SH-SY5Y (cell line): ENCODE data around the gene TAOK3.

Experiments
- GATA2 ChIP-seq: IDR thresholded peaks from 2 replicates; pipeline ENCODE4 v1.6.1; 2011; ENCODE audit warnings: mild to moderate bottlenecking, low read depth, low read length
- GATA3 ChIP-seq: IDR thresholded peaks from 2 replicates; pipeline ENCODE4 v1.6.1; 2011; ENCODE audit warnings: low read depth, mild to moderate bottlenecking, low read length, moderate library complexity

The TAOK3 gene

DNA sequence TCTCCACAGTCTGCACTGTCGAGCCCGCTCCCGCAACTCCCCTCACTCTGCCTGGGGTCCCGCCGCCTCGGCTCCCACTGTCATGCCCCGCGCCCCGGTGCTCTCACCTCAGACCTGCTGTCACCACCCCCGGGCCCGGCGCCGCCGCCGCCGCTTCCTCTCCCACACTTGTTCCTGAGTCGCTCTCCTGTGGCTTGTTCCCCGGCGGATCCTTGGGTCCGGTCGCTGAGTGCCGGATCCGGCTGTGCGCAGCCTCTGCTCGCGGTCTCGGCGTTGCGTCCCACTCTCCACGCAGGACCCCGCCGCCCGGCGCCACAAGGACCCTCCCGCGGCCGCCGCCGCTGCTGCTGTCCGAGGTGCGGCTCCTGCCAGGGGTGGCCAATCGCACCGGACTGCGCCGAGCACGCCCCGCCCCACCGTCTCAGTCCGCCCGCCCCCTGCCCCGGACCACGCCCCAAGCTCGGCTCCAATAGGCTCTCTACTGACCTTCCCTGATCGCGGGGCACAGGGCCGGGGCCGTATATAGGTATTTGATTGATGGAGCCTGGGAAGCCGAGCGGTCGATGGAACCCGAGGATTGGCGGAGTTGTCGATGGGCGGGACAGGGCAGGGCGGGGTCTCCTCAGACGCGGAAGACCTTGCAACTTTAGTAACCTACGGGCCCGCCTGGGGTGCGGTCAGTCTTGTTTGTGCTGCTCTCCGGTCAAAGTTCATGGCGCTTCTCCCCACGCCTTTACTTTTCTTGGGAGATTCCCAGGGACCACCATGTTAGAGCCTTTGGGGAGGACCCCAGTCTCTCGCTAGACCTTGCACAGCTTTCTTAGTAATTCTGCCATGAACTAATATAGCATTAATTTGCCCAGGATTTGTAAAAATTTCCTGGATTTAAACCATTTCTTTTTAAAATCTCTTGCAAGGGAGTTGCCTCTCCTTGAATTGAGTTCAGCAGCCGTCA lies at the start of gene TAOK3:
TAOK3 (minus strand) TSS at position 367 of the 955 bp plus-strand sequence. CDS start 117,340 bp downstream, outside the sequence.
- TF ChIP-seq GATA2: no peak

DNA sequence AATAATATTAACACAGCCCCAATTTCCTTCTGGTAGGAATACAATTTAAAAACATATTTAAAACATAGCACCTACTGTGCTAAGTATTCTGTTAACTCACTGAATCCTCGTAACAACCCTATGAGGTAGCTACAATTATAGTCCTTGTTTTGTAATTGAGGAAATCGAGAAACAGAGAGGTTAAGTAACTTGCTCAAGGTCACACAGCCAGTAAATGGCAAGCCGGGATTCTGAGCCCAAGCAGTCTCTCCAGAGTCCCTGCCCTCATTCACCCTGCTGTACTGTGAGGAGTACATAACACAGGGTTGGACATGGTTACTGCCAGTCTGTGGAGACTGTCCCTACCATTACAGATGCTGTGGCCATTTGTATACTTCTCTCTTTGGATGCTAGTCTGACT lies 48.0 kb upstream of the TAOK3 start:
- TF ChIP-seq GATA3 (no peak), GATA2 (no peak)

DNA sequence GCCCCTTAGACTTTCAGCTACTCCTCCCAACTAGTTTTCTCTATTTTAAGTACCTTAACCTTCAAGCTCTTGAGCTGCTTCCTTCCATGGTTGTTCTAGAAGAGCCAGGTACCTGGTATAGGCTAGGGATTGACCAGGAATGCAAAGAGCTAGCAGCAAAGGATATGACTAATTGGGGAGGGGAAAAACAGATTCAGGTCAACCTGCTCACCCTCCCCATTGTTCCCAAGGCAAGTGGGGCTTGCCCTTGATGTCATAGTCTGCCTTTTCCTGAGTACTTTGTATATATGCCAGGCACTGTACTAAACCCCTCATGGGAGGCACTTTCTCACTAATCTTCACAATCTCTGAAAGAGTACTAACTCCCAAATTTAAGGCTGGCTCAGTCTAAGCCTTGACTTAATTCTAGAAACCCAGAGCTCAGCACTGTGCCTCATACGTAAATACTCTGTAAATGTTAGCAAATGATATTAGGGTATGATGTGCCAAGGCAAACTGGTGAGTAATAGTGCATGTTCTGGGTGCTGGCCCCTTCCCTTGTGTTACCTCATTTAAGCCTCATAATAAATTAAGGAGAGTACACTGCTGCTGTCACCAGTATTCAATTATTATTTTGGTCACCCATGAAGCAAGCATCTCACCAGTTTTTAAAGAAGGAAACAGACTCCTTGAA lies 45.8 kb upstream of the TAOK3 start:
- TF ChIP-seq GATA3: no peak
- no peak for TF ChIP-seq GATA2

DNA sequence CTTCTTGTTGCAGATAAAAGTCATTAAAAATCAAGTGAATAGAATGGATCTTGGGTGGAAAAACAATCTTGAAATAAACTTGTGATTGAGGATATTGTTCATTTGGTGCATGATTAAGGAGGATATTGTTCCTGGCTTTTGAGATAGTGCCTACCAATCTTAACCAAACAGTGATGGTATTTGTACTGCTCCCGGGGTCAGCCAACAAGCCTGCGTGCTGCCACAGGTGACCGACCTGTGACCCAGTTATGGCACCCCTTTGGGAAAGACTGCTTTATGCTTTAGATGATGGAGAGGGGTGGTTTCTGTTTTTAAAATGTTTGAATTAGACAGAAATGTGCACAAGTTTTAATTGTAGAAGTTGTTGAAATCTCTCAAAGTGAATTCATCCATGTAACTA lies 45.2 kb upstream of the TAOK3 start:
- TF ChIP-seq GATA2 (no peak), GATA3 (no peak)

DNA sequence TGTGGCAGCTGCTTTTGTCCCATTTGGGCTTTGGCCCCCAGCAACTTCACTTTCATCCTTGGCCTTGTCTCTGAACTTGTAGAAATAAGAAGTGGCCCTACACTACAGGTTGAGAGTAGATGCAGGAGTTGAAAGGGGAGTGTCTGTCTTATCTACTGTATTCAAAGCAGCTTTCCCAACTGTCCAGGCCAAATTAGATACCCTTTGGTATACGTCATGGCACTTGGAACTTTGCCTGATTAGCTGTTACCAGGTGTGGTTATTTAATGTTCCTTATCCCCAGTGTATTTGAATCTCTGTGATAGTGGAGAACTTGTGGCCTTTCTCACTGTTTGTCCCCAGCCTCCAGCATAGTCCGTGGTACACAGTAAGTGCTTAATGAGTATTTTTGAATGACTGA lies 37.1 kb upstream of the TAOK3 start:
- TF ChIP-seq GATA2 (no peak), GATA3 (no peak)

DNA sequence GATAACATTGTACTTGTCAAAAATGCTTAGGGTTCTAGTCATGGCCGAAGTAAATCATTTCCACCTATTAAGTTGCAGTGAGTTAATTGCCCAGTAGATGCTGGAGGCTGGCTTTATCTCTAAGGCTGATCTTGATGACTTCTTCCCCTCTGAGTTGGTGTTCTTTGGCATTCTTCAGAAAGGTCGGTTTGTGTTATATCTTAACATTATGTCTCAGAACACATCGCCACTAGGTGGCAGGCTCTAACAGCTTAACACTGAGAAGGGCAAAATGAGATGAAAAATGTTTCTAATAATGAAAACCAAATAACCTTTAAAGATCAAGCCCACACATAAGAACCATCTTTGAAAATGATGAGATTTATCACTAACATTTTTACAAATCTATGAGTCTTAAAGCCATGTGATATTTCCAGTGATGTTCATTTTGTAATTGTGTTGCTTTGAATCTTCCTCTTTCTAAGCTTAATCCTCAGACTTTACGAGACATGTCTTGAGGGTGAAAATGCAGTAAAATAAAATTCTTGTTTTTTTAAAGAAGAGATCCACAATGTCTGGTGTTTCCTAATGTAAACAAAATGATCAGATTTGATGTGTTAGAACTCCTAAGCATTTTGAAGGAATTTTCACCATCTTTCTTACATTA lies 32.3 kb upstream of the TAOK3 start:
- TF ChIP-seq GATA3: no peak

DNA sequence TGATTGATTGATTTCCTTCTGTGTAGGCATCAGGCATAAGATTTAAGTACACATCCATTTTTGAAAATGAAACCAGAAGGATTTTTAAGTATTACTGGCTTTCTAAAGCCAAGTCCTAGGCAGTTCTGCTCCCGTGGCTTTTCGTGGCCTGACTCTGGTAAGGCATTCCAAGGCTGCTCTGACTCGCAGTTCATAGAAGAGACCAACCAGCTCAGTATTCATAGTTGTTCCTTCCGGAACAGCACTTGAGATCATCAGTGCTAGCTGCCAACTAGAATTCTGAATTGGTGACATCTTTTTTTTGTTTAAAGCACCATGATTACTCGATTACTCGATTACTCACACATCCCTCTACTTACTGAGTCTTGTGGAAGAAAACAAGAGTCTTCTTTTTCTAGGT lies 29.5 kb upstream of the TAOK3 start:
- TF ChIP-seq GATA3 (no peak), GATA2 (no peak)

DNA sequence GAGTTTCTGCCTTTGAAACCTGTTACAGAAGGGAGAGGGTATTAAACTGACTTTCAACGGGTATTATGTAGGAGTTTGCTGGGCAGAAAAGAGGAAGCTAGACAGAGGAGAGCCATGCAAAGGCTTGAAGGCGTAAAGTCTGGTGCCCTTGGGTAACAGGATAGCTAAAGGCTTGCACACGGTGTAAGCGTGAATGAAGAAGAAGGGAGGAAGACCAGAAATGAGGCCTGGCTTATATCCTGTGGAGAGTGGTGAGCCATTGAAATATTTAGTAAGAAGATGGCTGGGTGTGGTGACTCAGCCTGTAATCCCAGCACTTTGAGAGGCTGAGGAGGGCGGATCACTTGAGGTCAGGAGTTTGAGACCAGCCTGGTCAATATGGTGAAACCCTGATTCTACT lies 26.2 kb upstream of the TAOK3 start:
- TF ChIP-seq GATA2 (no peak), GATA3 (no peak)

DNA sequence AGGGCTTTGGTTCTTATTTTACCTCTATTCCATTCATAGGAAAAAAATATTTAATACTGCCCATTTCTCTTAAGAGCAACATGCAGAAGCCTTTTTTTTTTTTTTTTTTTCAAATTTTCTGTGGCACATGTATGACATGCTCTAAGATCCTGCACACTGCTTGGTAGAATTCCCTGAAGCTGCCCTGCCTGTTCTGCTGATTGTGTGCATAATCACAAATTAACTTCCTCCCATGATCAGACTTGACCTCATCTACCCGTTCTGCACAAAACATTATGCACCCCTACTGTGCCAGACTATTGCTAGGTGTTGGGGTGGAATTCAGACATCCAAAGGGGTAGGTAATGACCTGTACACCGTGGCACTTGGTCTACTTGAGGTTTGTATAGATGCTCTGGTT lies 25.8 kb upstream of the TAOK3 start:
- TF ChIP-seq GATA3 (no peak), GATA2 (no peak)

DNA sequence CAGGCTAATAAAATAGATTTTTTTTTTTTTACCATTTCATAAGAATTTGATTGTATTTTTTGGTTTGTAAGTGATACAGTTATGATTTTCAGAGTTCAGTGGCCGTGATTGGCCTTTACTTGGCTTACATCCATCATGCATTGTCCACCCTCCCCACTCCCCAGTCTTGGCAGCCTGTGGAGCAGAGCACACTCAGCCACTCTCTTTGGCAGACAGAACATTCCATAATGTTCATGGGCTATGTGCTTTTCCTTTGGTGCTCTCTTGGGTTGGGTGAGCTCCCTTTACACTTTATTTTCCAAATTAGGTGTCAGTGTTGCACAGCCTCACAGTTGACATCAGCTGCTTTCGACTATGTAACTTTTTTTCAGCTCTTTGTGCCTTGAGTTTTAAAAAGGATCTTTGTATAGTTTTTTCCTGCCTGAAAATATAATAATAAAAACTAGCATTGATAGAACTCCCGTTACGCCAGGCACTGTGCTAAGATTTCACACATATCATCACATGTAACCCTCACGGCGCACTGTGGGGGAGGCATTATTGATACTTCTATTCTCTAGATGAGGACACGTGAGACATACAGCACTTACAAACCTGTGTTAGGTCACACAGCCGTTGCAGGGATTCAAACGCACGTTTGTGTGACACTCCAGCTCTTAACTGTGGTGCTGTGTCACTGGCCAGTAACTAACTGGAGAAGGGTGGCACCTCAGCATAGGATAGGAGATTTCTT lies 25.2 kb upstream of the TAOK3 start:
- TF ChIP-seq GATA3: no peak
- TF ChIP-seq GATA2: no peak

DNA sequence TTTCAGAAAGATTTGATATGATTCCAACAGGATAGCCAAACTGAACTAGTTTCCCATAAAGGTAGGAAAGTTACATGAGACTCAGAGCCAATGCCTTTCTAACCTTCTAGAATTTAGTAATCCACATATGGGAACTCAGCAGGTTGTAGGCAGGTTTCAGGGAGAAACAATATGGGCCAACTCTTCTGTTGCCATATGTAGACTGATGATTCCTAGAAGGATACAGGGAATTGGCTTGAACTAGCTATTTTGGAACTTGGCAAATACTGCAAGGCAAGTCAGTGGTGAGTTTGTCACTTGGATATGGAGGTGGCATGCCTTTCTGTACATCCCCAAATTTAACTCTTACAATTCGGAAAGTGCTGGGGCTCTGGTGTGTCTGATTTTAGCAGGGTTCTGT lies 19.1 kb upstream of the TAOK3 start:
- TF ChIP-seq GATA2 (no peak), GATA3 (no peak)

DNA sequence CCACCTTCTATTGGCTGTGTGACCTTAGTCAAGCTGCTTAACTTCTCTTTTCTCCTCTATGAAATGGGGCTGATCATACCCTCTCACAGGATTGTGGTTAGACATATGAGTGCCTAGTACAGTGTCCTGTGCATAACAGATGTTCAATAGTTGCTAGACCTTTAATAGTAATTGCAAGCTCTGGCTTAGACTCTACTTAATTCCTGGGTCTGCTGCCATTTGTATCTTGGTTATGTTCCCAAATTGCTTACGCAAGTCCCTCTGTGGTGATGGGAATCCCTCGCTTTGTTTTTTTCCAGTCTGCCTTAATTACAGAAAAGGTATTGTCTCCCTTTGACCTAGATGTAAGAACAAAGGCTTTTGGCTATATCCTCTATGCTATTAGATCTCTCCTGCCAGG lies 18.7 kb upstream of the TAOK3 start:
- no peak for TF ChIP-seq GATA3
- TF ChIP-seq GATA2: no peak

DNA sequence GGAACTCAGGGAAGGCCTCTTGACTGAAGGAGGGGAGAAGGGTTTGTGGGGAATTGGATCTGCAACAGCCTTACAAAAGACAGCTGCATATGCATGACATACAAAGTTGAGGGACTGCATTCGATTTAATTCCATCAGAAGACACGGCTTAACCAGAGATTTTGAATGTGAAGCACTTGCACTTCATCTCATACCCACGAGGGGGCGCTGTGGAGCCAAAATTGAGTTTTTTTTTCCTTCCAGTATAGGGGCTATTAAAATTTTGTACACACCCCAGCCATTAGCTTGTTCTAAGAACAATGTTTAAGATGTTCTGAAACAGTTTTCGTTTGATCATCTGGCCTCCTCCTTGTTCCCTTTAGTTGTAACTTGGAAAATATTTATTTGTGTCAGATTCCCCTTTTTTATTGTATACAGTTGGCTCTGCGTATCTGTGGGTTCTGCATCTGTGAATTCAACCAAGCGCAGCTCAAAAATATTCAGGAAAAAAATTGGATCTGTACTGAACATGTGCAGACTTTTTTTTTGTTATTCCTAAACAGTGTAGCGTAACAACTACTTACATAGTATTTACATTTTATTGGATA lies 5.3 kb upstream of the TAOK3 start:
- TF ChIP-seq GATA2: no peak
- TF ChIP-seq GATA3: no peak
